Smooth muscle cell (in vitro differentiated cells): Measurements from ENCODE around the gene F7. TPM values are rescaled to one million over a fixed set of nuclear protein-coding genes. Genes with fewer than 3 reads are reported as not detected.

Source experiments
- DNase-seq: peaks from one replicate; lab custom pipeline; 2025; ENCODE audit not compliant: unreplicated experiment; lab: John Stamatoyannopoulos, UW
- H2AFZ ChIP-seq: fragments of 200-600 bp; sonication (generic); 2 replicates; pipeline ENCODE4 v1.6.0; 2016; ENCODE audit warnings: antibody characterized with exemption, low read depth, mild to moderate bottlenecking
- H3F3A ChIP-seq: fragments of 200-600 bp; sonication (generic); 2 replicates; pipeline ENCODE4 v1.6.0; 2017; ENCODE audit warnings: antibody characterized with exemption, low read depth
- H3K27ac ChIP-seq: fragments of 200-600 bp; sonication (generic); 2 replicates; pipeline ENCODE4 v1.5.1; 2016; ENCODE audit warnings: low read depth, mild to moderate bottlenecking
- H3K27me3 ChIP-seq: fragments of 200-600 bp; sonication (generic); 2 replicates; pipeline ENCODE4 v1.6.1; 2016; ENCODE audit warnings: low read depth, mild to moderate bottlenecking
- H3K36me3 ChIP-seq: fragments of 200-600 bp; sonication (generic); 2 replicates; pipeline ENCODE4 v1.5.1; 2016; ENCODE audit warnings: low read depth
- H3K4me1 ChIP-seq: fragments of 200-600 bp; sonication (generic); 2 replicates; pipeline ENCODE4 v1.5.1; 2016; ENCODE audit warnings: low read depth
- H3K4me2 ChIP-seq: fragments of 200-600 bp; sonication (generic); 2 replicates; pipeline ENCODE4 v1.6.0; 2016; ENCODE audit warnings: mild to moderate bottlenecking
- H3K4me3 ChIP-seq: fragments of 200-600 bp; sonication (generic); 2 replicates; pipeline ENCODE4 v1.5.1; 2016; ENCODE audit warnings: mild to moderate bottlenecking
- H3K79me2 ChIP-seq: fragments of 200-600 bp; sonication (generic); 2 replicates; pipeline ENCODE4 v1.6.0; 2016; ENCODE audit warnings: low read depth, mild to moderate bottlenecking
- H3K9ac ChIP-seq: fragments of 200-600 bp; sonication (generic); 2 replicates; pipeline ENCODE4 v1.6.0; 2016; ENCODE audit warnings: low read depth
- H3K9me3 ChIP-seq: fragments of 200-600 bp; sonication (generic); replicated peaks from 2 replicates; pipeline ENCODE4 v1.5.1; 2016; ENCODE audit warnings: low read depth
- H4K20me1 ChIP-seq: fragments of 200-600 bp; sonication (generic); 2 replicates; pipeline ENCODE4 v1.6.0; 2016; ENCODE audit warnings: low read depth
- CTCF ChIP-seq: fragments of 200-600 bp; sonication (generic); IDR thresholded peaks from 2 replicates; pipeline ENCODE4 v1.5.1; 2017; ENCODE audit warnings: borderline replicate concordance, mild to moderate bottlenecking, antibody characterized with exemption; ENCODE audit not compliant: insufficient read depth, poor library complexity, severe bottlenecking
- WGBS: methylation state at CpG from one replicate; pipeline ENCODE4 v1.1.7; 2016; ENCODE audit warnings: low lambda C conversion rate; 5-methylcytosine and 5-hydroxymethylcytosine counted together
- polyA plus RNA-seq: library from polyadenylated mRNA; unstranded; fragments of >200 nt; fragmentation: Nextera tagmentation; extraction: Ambion mirVana; gene quantifications from 2 replicates; pipeline ENCODE4 v1.2.1, GENCODE V29; 2016
- total RNA-seq: library from RNA; depleted of rRNA; stranded (reverse); fragments of >200 nt; gene quantifications from 2 replicates; pipeline ENCODE4 v1.2.3, GENCODE V29; 2014

The F7 gene
- total and polyA plus RNA-seq, 2 experiments from 2014 or later, result 0.63 to 1.7 TPM

- Histone ChIP-seq H2AFZ (no peak overlapping the region), H3F3A (no peaks in the 10 kb centered on the region), H3K9me3 (no peaks in the 10 kb centered on the region), H3K27ac (no peak overlapping the region), H3K4me2 (no peak overlapping the region), H3K79me2 (no peaks in the 10 kb centered on the region), H3K4me1 (no peaks in the 10 kb centered on the region), H3K4me3 (no peak overlapping the region), H3K9ac (no peak overlapping the region), H4K20me1 (no peaks in the 10 kb centered on the region), H3K27me3 (no peaks in the 10 kb centered on the region), H3K36me3 (no peaks in the 10 kb centered on the region)
- WGBS, result 89% methylated on average over 29 of the region's 29 CpGs
- no peak for DNase-seq
- no peak for TF ChIP-seq CTCF
Observed at GRCh38 chr13:113093580-113094409, 11.8 kb upstream of the F7 start.

DNA sequence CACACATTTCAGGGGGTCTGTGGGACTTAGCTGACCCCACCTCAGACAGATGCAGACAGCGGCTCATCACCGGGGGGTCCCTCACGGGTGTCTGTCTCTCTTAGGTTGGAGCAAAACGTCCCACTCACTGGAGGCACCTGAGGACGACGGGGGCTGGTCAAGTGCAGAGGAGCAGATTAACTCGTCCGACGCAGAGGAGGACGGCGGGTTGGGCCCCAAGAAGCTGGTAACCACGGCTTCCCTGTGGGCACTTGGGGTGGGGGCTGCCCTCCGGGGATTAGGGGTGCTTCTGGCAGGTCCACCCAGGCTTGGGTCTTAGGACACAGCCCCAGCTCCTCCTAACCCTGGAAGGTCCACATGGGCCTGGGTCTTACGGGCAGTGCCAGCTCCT, 11.2 kb upstream of the F7 start:
- TF ChIP-seq CTCF, result no peak
- DNase-seq, result no peak
- Histone ChIP-seq H3K4me1 (no peaks in the 10 kb centered on the region), H3K27ac (no peak overlapping the region), H4K20me1 (no peaks in the 10 kb centered on the region), H3K36me3 (no peaks in the 10 kb centered on the region), H3K27me3 (no peaks in the 10 kb centered on the region), H2AFZ (no peak overlapping the region), H3K9me3 (no peaks in the 10 kb centered on the region), H3K4me2 (no peak overlapping the region), H3K79me2 (no peaks in the 10 kb centered on the region), H3K9ac (no peak overlapping the region), H3K4me3 (no peak overlapping the region), H3F3A (no peaks in the 10 kb centered on the region)
- WGBS, result 92% methylated on average over 14 of the region's 14 CpGs

GRCh38 chr13:113095146-113096051, 10.2 kb upstream of the F7 start:
- H4K20me1 ChIP-seq, result no peaks in the 10 kb centered on the region
- 87% methylated on average over 24 of the region's 25 CpGs for WGBS
- no peak overlapping the region for H3K4me2 ChIP-seq
- H3K9ac ChIP-seq, result no peak overlapping the region
- no peaks in the 10 kb centered on the region for H3F3A ChIP-seq
- H2AFZ ChIP-seq, result no peak overlapping the region
- H3K4me3 ChIP-seq, result no peak overlapping the region
- no peak overlapping the region for H3K27ac ChIP-seq
- no peak for TF ChIP-seq CTCF
- H3K27me3 ChIP-seq, result no peaks in the 10 kb centered on the region
- no peaks in the 10 kb centered on the region for H3K79me2 ChIP-seq
- no peak for DNase-seq
- no peaks in the 10 kb centered on the region for H3K36me3 ChIP-seq
- H3K9me3 ChIP-seq, result no peaks in the 10 kb centered on the region
- H3K4me1 ChIP-seq, result no peaks in the 10 kb centered on the region
